GM19351 (cell line): ENCODE data around the gene UBE2D2.
"Not testable (repeated sequence)": the region's sequence is repeated elsewhere in the genome, so short reads cannot be mapped to it uniquely, and the experiment has no call there.

Experiments
- ATAC-seq: cut with Tn5 transposase; IDR thresholded peaks from one replicate; pipeline ENCODE4 v1.9.1; 2021; ENCODE audit warnings: mild to moderate bottlenecking, moderate library complexity; ENCODE audit not compliant: unreplicated experiment

The UBE2D2 gene

DNA sequence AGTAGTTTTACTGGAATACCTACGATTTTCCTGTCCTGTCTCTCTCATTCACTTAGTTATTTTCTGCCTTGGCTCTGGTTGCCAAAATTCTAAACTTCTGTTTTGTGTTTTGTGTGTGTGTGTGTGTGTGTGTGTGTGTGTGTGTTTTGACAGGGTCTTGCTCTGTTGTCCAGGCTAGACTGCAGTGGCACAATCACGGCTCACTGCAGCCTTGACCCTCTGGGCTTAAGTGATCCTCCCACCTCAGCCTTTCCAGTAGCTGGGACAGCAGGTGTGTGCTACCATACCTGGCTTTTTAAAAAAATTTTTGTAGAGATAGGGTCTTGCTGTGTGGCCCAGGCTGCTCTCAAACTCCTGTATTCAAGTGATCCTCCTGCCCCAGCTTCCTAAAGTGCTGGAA is 17.2 kb downstream of the UBE2D2 start:
- no peak for ATAC-seq

DNA sequence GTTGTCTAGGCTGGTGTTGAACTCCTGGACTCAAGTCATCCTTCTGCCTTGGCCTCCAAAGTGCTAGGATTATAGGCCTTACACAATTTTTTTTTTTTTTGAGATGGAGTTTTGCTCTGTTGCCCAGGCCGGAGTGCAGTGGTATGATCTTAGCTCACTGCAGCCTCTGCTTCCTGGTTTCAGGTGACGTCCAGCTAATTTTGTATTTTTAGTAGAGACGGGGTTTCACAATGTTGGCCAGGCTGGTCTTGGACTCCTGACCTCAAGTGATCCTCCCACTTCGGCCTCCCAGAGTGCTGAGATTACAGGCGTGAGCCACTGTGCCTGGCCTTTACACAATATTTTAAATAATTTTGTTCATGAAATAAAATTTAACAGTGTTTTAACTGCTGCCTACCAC is 21.0 kb downstream of the UBE2D2 start:
- ATAC-seq: peak; percentile 62

- ATAC-seq: no peak
These were observed 23.0 kb downstream of the UBE2D2 start for GRCh38 chr5:139584137-139584536.

- not testable (repeated sequence) for ATAC-seq
These were observed 27.0 kb downstream of the UBE2D2 start for GRCh38 chr5:139588116-139588515.

DNA sequence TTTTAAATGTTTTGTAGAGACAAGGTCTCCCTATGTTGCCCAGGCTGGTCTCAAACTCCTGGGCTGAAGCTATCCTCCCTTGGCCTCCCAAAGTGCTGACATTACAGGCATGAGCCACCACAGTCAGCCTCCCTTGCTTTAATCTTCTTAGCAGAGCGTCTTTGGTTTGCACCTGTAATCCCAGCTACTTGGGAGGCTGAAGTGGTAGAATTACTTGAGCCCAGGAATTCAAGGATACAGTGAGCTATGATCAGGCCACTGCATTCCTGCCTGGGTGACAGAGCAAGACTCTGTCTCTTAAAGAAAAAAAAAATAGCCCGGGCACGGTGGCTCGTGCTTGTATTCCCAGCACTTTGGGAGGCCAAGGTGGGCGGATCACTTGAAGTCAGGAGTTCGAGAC is 27.8 kb downstream of the UBE2D2 start:
- no peak for ATAC-seq

GRCh38 chr5:139592289-139592688 is 31.1 kb downstream of the UBE2D2 start:
- ATAC-seq: no peak

DNA sequence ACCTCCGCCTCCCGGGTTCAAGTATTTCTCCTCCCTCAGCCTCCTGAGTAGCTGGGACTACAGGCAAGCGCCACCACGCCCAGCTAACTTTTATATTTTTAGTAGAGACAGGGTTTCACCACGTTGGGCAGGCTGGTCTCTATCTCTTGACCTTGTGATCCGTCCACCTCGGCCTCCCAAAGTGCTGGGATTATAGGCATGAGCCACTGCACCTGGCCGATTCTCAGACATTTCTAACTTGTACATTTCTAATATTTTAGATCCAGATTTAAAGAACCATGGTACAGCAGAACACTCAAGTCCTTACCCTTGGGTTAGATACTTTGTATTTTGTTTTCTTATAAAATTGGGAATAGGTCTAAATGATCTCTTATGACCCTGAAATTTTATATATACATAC is 31.9 kb downstream of the UBE2D2 start:
- ATAC-seq: not testable (repeated sequence)

DNA sequence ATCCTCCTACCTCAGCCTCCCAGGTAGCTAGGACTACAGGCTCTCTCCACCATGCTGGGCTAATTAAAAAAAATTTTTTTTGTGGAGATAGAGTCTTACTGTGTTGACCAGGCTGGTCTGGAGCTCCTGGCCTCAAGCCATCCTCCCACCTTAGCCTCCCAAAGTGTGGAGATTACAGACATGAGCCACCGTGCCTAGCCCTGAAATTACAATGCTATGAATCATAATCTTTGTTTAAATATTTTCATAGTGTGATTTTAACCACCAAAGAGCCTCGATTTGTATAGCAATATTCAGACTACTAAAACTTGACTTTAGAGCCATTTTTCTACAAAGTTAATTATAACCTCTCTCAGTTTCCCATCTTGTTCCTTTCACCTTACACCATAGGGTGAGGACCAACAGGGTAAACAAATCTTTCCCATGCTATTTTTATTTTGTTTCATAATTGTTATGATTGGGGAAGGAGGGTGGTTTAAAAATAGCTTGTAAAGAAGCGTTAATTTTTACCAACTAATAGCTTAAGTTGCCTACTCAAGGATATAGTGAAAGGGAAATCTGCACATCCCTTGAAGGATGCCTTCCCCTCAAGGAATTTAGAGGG is 32.7 kb downstream of the UBE2D2 start:
- ATAC-seq: no peak

DNA sequence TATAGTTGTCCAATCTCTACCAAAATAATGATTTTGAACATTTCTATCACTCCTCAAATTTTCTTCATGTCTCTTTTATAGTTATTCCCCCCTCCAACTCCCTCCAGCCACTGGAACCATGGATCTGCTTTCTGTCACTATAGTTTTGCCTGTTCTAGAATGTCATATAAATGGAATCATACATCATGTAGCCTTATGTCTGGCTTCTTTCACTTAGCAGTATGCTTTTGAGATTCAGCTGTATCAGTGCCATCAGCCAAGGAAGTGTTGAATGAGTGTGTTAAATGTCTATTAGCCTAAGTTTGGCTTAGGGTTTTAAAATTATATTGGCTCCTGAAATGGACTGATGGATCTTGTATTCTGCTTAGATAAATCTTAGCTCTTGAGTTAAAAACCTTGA is 36.0 kb downstream of the UBE2D2 start:
- no peak for ATAC-seq

- ATAC-seq: not testable (repeated sequence)
These were observed 37.4 kb downstream of the UBE2D2 start for GRCh38 chr5:139598601-139598965.

DNA sequence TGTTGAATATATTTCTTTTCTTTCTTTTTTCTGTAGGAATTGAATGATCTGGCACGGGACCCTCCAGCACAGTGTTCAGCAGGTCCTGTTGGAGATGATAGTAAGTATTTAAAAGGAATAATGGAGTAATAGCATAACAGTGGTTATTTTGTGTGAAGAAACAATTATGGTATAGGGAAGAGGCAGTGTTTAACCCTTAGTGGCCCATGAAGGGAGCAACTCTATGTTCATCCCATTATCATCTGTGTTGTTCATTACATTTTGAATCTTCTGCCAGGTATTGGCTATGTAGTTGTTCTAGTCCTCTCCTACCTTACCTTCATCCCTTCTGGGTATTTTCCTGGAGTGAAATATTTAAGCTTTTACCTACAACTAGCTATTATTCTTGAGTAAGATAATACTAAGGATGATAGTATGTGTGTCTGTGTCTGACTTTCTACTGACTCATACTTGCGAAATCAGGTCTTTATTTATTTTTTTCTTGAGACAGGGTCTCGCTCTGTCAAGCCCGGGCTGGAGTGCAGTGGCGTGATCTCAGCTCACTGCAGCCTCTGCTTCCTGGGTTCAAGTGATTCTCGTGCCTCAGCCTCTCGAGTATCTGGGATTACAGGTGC is 39.3 kb downstream of the UBE2D2 start:
- ATAC-seq: no peak

DNA sequence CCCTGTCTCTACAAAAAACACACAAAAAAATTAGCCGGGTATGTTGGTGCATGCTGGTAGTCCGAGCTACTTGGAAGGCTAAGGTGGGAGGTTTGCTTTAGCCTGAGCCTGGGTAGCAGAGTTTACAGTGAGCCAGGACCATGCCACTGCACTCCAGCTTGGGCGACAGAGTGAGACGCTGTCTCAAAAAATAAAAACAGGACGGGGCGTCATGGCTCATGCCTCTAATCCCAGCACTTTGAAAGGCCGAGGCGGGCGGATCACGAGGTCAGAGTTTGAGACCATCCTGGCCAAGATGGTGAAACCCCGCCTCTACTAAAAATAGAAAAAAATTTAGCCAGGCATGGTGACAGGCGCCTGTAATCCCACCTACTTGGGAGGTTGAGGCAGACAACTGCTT is 40.3 kb downstream of the UBE2D2 start:
- no peak for ATAC-seq

GRCh38 chr5:139601948-139602347 is 40.8 kb downstream of the UBE2D2 start:
- not testable (repeated sequence) for ATAC-seq

GRCh38 chr5:139605887-139606286 is 44.7 kb downstream of the UBE2D2 start:
- ATAC-seq: peak; percentile 57

DNA sequence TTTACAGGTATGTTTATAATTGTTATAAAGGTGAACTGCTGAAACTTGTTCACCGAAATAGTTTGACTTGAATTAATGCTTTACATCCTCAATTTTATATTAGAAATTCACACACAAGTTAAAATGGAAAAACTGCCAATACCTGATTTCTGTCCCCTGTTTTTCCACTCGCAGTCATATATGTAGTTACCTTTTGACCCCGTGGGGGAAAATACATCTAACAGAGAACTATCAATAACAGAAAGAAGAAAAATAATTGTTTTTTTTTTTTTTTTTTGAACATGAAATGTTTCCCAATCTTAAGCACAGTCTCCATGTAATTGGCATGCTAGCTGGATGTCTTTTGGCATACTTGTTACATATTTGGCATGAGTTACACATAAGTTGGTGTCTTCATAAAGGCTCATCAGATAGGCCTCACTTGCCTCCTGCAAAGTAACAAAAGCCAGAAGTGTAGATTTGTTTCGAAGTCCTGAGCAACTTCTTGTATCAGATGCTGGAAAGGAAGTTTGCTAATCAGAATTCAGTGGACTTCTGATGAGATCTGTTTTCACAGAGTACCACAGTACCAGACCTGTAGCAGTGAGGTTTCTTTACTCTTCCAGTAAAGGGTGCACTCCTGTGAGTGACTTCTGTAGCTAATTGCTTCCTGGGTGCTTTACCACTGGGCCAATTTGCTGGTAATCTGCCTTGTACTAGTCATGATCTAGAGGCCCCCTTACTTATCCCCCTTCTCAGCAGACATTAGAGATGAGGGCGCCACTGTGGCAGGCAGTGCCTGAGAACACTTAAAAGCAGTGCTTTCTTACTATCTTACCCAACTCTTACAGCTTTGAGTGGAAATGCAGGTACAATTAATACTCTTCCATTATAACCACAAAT is 50.8 kb downstream of the UBE2D2 start:
- ATAC-seq: no peak

DNA sequence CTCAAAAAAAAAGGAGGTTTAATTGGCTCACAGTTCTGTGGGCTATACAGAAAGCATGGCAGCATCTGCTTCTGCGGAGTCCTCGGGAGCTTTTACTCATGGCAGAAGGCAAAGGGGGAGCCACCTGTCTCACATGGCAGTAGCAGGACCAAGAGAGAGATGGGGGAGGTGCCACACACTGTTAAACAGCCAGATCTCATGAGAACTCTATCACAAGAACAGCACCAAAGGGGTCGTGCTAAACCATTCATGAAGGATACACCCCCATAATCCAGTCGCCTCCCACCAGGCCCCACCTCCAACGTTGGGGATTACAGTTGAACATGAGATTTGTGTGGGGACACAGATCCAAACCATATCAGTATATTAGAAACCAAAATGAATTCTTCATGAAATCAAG is 58.7 kb downstream of the UBE2D2 start:
- ATAC-seq: no peak

- not testable (repeated sequence) for ATAC-seq
These were observed 64.3 kb downstream of the UBE2D2 start for GRCh38 chr5:139625398-139625797.

DNA sequence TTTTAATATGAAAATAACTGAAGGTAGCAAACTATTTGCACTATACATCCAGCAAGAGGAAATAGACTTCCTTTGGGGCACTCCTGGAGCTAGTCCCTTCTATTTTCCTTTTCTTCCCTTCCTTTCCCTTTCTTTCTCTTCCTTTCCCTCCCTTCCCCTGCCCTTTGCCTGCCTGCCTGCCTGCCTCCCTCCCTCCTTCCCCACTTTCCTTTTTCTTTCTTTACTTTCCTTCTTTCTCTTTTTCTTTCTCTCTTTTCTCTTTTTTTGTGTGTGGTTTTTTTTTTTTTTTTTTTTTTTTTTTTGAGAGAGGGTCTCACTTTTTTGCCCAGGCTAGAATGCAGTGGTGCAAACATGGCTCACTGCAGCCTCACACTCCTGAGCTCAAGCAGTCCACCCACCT is 69.7 kb downstream of the UBE2D2 start:
- no peak for ATAC-seq

GRCh38 chr5:139631520-139632165 is 70.5 kb downstream of the UBE2D2 start:
- ATAC-seq: no peak

DNA sequence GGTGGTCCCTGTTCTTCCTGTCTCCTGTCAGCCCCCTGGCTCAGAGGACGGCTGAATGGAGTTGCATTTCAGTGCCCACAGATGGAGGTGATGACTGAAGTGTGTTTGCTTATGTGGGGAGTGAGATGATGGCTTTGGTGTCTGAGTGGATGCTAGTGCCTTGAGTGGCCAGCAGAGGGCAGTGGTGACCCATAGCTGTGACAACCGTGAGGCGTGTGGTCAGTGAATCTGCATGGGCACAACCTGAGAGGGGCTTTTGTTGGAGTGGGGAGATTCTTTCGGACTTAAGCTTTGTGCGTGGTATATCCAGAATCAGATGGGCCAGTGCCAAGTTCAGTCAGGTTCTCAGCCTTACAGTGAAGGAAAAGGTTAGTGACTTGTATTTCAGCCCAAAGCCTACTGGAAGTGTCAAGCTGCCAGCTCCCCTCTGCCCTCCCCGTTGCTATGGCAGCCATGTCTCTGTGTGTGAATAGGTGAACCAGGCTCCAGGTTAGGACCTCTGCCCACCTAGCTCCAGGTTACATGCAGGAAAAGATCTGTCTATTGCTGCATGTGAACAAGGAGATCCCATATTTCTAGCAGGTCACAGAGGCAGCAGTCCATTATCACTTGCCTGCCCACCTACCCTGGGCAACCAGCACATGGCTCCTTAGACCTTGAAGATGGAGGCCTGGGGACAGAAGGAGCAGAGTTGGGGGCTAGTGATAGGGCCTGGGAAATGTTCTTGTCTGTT is 72.3 kb downstream of the UBE2D2 start:
- ATAC-seq: peak; percentile 28

DNA sequence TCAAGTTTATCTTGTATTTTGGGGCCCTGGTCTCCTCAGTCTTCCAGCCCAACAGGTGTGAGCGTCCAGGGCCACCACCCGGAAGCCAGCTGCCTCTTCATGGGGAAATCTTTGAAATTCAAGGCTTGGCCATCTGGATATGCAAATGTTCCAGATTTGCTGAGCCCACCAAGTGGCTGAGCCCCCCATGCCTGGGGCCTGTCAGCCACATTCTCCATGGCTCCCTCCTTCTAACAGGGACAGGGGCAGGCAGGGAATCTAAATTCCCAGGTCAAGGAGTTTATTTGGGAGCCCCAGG is 72.8 kb downstream of the UBE2D2 start:
- ATAC-seq: no peak
